Effector memory CD4-positive, alpha-beta T cell (primary cell): ENCODE data around the gene GMFB.
A peak's percentile ranks its signal among the peaks of the same experiment; 100 is the strongest.

Experiments used
- DNase-seq, 3 donors: peaks; one replicate each; pipeline ENCODE4 v3.0.0-alpha.2; 2020
- H3K27ac ChIP-seq: 2 replicates; pipeline ENCODE4 v1.7.0; 2013; ENCODE audit warnings: mild to moderate bottlenecking, low read length, moderate library complexity; ENCODE audit not compliant: insufficient read depth, poor library complexity, severe bottlenecking
- H3K27me3 ChIP-seq: replicated peaks from 2 replicates; pipeline ENCODE4 v1.7.0; 2013; ENCODE audit warnings: mild to moderate bottlenecking, low read length; ENCODE audit not compliant: insufficient read depth, control insufficient read depth, poor library complexity, severe bottlenecking
- H3K36me3 ChIP-seq: 2 replicates; pipeline ENCODE4 v1.7.0; 2013; ENCODE audit warnings: mild to moderate bottlenecking, low read length, moderate library complexity; ENCODE audit not compliant: control insufficient read depth, insufficient read depth
- H3K4me1 ChIP-seq: 2 replicates; pipeline ENCODE4 v1.7.0; 2013; ENCODE audit warnings: low read length, mild to moderate bottlenecking; ENCODE audit not compliant: control insufficient read depth, insufficient read depth, poor library complexity, severe bottlenecking
- H3K4me3 ChIP-seq: 2 replicates; pipeline ENCODE4 v1.7.0; 2013; ENCODE audit warnings: low read length, low read depth, mild to moderate bottlenecking; ENCODE audit not compliant: insufficient read depth, poor library complexity, severe bottlenecking
- H3K9me3 ChIP-seq: 2 replicates; pipeline ENCODE4 v1.7.0; 2013; ENCODE audit warnings: mild to moderate bottlenecking, low read length, moderate library complexity; ENCODE audit not compliant: control insufficient read depth

The GMFB gene

GRCh38 chr14:54516709-54517108 is 27.9 kb upstream of the GMFB start:
- Histone ChIP-seq H3K4me1 (no peaks in the 10 kb centered on the region), H3K4me3 (no peak overlapping the region), H3K36me3 (no peaks in the 10 kb centered on the region), H3K27ac (no peak overlapping the region), H3K9me3 (no peaks in the 10 kb centered on the region), H3K27me3 (no peaks in the 10 kb centered on the region)
- DNase-seq, result no peak

GRCh38 chr14:54515670-54516069 is 26.9 kb upstream of the GMFB start:
- H3K27me3 ChIP-seq, result no peaks in the 10 kb centered on the region
- DNase-seq, result no peak
- no peaks in the 10 kb centered on the region for H3K9me3 ChIP-seq
- H3K27ac ChIP-seq, result no peak overlapping the region
- H3K4me1 ChIP-seq, result no peaks in the 10 kb centered on the region
- no peaks in the 10 kb centered on the region for H3K36me3 ChIP-seq
- no peak overlapping the region for H3K4me3 ChIP-seq

GRCh38 chr14:54512393-54512792 is 23.6 kb upstream of the GMFB start:
- Histone ChIP-seq H3K4me1 (peaks cover 8% of the 10 kb centered on the region), H3K4me3 (no peak overlapping the region), H3K36me3 (no peaks in the 10 kb centered on the region), H3K27me3 (no peaks in the 10 kb centered on the region), H3K9me3 (no peaks in the 10 kb centered on the region), H3K27ac (no peak overlapping the region)
- no peak for DNase-seq

- H3K36me3 ChIP-seq, result no peaks in the 10 kb centered on the region
Measured at GRCh38 chr14:54509546-54510501, 21.0 kb upstream of the GMFB start, which contains the start of gene CGRRF1. Gene CGRRF1 (plus strand): TSS chr14:54509906. CDS start chr14:54509960, 54 bp downstream.

GRCh38 chr14:54503486-54503885 is 14.7 kb upstream of the GMFB start:
- Histone ChIP-seq H3K27me3 (no peaks in the 10 kb centered on the region), H3K36me3 (no peaks in the 10 kb centered on the region), H3K9me3 (no peaks in the 10 kb centered on the region), H3K4me3 (no peak overlapping the region), H3K4me1 (no peaks in the 10 kb centered on the region), H3K27ac (no peak overlapping the region)
- no peak for DNase-seq

More at GRCh38 chr14:54509546-54510501, 21.0 kb upstream of the GMFB start, which contains the start of gene CGRRF1:
- peak within 1 kb of the TSS; percentile 85 for H3K4me3 ChIP-seq
- H3K9me3 ChIP-seq, result no peaks in the 10 kb centered on the region
- peaks cover 8% of the 10 kb centered on the region for H3K4me1 ChIP-seq
- H3K27ac ChIP-seq, result peak within 1 kb of the TSS; percentile 71
- peak; percentile 92 to 95 (median 93) for DNase-seq
- H3K27me3 ChIP-seq, result no peaks in the 10 kb centered on the region

GRCh38 chr14:54502602-54503001 is 13.8 kb upstream of the GMFB start:
- H3K4me3 ChIP-seq, result no peak overlapping the region
- no peak for DNase-seq

GRCh38 chr14:54501480-54501879 is 12.7 kb upstream of the GMFB start:
- no peak for DNase-seq
- H3K27me3 ChIP-seq, result no peaks in the 10 kb centered on the region

More at GRCh38 chr14:54502602-54503001, 13.8 kb upstream of the GMFB start:
- H3K9me3 ChIP-seq, result no peaks in the 10 kb centered on the region
- H3K27ac ChIP-seq, result no peak overlapping the region
- no peaks in the 10 kb centered on the region for H3K4me1 ChIP-seq
- no peaks in the 10 kb centered on the region for H3K27me3 ChIP-seq
- no peaks in the 10 kb centered on the region for H3K36me3 ChIP-seq

GRCh38 chr14:54500744-54501143 is 12.0 kb upstream of the GMFB start:
- no peak for DNase-seq
- H3K27me3 ChIP-seq, result no peaks in the 10 kb centered on the region
- H3K36me3 ChIP-seq, result no peaks in the 10 kb centered on the region
- H3K4me1 ChIP-seq, result no peaks in the 10 kb centered on the region
- H3K9me3 ChIP-seq, result no peaks in the 10 kb centered on the region
- no peak overlapping the region for H3K4me3 ChIP-seq
- no peak overlapping the region for H3K27ac ChIP-seq

More at GRCh38 chr14:54501480-54501879, 12.7 kb upstream of the GMFB start:
- Histone ChIP-seq H3K9me3 (no peaks in the 10 kb centered on the region), H3K4me1 (no peaks in the 10 kb centered on the region), H3K4me3 (no peak overlapping the region), H3K27ac (no peak overlapping the region), H3K36me3 (no peaks in the 10 kb centered on the region)

GRCh38 chr14:54498579-54498978 is 9.8 kb upstream of the GMFB start:
- Histone ChIP-seq H3K36me3 (no peaks in the 10 kb centered on the region), H3K4me3 (no peak overlapping the region), H3K27ac (no peak overlapping the region), H3K9me3 (no peaks in the 10 kb centered on the region), H3K4me1 (no peaks in the 10 kb centered on the region), H3K27me3 (no peaks in the 10 kb centered on the region)
- no peak for DNase-seq

GRCh38 chr14:54498095-54498531 is 9.3 kb upstream of the GMFB start:
- H3K9me3 ChIP-seq, result no peaks in the 10 kb centered on the region
- no peak overlapping the region for H3K4me3 ChIP-seq
- no peak overlapping the region for H3K27ac ChIP-seq
- H3K36me3 ChIP-seq, result no peaks in the 10 kb centered on the region
- no peaks in the 10 kb centered on the region for H3K27me3 ChIP-seq
- DNase-seq, result no peak
- no peaks in the 10 kb centered on the region for H3K4me1 ChIP-seq
